Activated CD8-positive, alpha-beta memory T cell treated with anti-CD3 and anti-CD28 coated beads, Interleukin-2, amount 50 U/mL, for 24 hours (primary cell): ENCODE measurements around the gene ASCL2.

Source experiments
- DNase-seq: peaks from one replicate; pipeline ENCODE4 v3.0.0-alpha.2; 2020; ENCODE audit errors: extremely low read depth

The ASCL2 gene

DNA sequence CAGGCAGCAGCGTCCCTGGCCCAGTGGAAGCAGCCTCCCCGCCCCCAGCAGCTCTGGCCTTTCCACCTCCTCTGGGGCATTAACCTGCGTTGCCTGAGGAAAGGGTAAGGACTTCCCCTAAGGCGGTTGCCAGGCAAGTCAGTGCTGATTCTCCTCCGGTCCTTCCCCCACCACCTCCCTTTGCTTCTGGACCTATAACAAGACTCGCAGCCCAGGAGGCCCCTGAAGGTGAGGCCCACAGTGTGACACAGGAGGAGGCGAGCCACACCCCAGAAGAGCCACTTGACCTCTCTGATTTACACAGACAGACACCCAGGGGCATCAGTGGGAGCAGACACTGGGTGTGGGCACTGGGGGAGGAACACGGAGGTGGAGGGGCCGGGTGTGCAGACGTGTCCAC is 35.4 kb downstream of the ASCL2 start:
- DNase-seq, result no peak

GRCh38 chr11:2233693-2234455 is 36.5 kb downstream of the ASCL2 start:
- no peak for DNase-seq

DNA sequence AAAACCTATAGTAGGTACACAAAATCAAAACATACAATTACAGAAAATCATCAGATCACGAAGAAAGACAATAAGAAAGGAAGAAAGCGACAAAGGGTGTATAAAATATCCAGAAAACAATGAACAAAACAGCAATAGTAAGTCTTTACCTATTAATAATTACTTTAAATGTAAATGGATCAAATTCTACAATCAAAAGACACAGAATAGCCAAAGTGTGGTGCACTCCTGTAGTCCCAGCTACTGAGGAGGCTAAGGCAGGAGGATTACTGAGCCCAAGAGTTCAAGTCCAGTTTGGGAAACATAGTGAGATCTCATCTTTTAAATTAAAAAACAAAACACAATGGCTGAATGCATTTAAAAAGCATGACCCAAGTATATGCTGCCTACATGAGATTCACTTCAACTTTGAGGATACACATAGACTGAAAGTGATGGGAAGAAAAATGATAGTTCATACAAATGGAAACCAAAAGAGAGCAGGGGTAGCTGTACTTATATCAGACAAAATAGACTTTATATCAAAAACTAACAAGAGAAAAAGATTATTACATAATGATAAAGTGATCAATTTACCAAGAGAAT is 40.6 kb downstream of the ASCL2 start:
- DNase-seq, result no peak

- no peak for DNase-seq
Observed at GRCh38 chr11:2224254-2224653, 46.1 kb downstream of the ASCL2 start.

- DNase-seq, result no peak
Observed at GRCh38 chr11:2223153-2223794, 47.1 kb downstream of the ASCL2 start.

GRCh38 chr11:2222451-2222850 is 47.9 kb downstream of the ASCL2 start:
- DNase-seq, result no peak

GRCh38 chr11:2221591-2221990 is 48.8 kb downstream of the ASCL2 start:
- no peak for DNase-seq

GRCh38 chr11:2221024-2221423 is 49.4 kb downstream of the ASCL2 start:
- no peak for DNase-seq

GRCh38 chr11:2220173-2220771 is 50.1 kb downstream of the ASCL2 start:
- DNase-seq, result no peak

- no peak for DNase-seq
Observed at GRCh38 chr11:2219318-2220017, 50.9 kb downstream of the ASCL2 start.
